Ishikawa (cell line): ENCODE measurements around the gene GLIS1.

ENCODE experiments used
- CEBPB ChIP-seq: IDR thresholded peaks from 2 replicates; pipeline ENCODE4 v1.6.1; 2012
- CREB1 ChIP-seq: IDR thresholded peaks from 2 replicates; pipeline ENCODE4 v1.6.1; 2012; ENCODE audit warnings: low read depth
- EGR1 ChIP-seq: IDR thresholded peaks from 2 replicates; pipeline ENCODE4 v1.6.1; 2012
- EP300 ChIP-seq: IDR thresholded peaks from 2 replicates; pipeline ENCODE4 v1.6.1; 2012; ENCODE audit warnings: borderline replicate concordance
- FOXM1 ChIP-seq: IDR thresholded peaks from 2 replicates; pipeline ENCODE4 v1.6.1; 2012; ENCODE audit warnings: low read depth, borderline replicate concordance
- MAX ChIP-seq: IDR thresholded peaks from 2 replicates; pipeline ENCODE4 v1.6.1; 2012
- NFIC ChIP-seq: IDR thresholded peaks from 2 replicates; pipeline ENCODE4 v1.6.1; 2012
- RAD21 ChIP-seq: IDR thresholded peaks from 2 replicates; pipeline ENCODE4 v1.6.1; 2012; ENCODE audit warnings: low read depth
- REST ChIP-seq: IDR thresholded peaks from 2 replicates; pipeline ENCODE4 v1.6.1; 2012; ENCODE audit warnings: low read depth, mild to moderate bottlenecking
- TAF1 ChIP-seq: IDR thresholded peaks from 2 replicates; pipeline ENCODE4 v1.6.1; 2012; ENCODE audit warnings: low read depth, mild to moderate bottlenecking
- TCF12 ChIP-seq: IDR thresholded peaks from 2 replicates; pipeline ENCODE4 v1.6.1; 2012; ENCODE audit warnings: low read depth
- TEAD4 ChIP-seq: IDR thresholded peaks from 2 replicates; pipeline ENCODE4 v1.6.1; 2012
- USF1 ChIP-seq: IDR thresholded peaks from 2 replicates; pipeline ENCODE4 v1.6.1; 2012
- YY1 ChIP-seq: IDR thresholded peaks from 2 replicates; pipeline ENCODE4 v1.6.1; 2012; ENCODE audit warnings: low read depth
- ZBTB7A ChIP-seq: IDR thresholded peaks from 2 replicates; pipeline ENCODE4 v1.6.1; 2012; ENCODE audit warnings: low read depth

The GLIS1 gene

GRCh38 chr1:53665996-53666395, 73.0 kb downstream of the GLIS1 start:
- no peak for TF ChIP-seq TCF12

GRCh38 chr1:53663529-53664300, 75.2 kb downstream of the GLIS1 start:
- TF ChIP-seq TCF12 (no peak), CEBPB (no peak), EGR1 (no peak), USF1 (no peak), MAX (no peak), RAD21 (no peak), FOXM1 (no peak), ZBTB7A (no peak), TEAD4 (no peak), REST (no peak), YY1 (no peak)

GRCh38 chr1:53662951-53663350, 76.0 kb downstream of the GLIS1 start:
- TF ChIP-seq ZBTB7A (no peak), TEAD4 (no peak), MAX (no peak)

GRCh38 chr1:53662169-53662568, 76.8 kb downstream of the GLIS1 start:
- TF ChIP-seq TEAD4, result no peak
- no peak for TF ChIP-seq NFIC
- no peak for TF ChIP-seq RAD21
- no peak for TF ChIP-seq REST
- TF ChIP-seq CEBPB, result no peak
- no peak for TF ChIP-seq EGR1
- TF ChIP-seq MAX, result no peak
- TF ChIP-seq EP300, result no peak
- no peak for TF ChIP-seq FOXM1
- no peak for TF ChIP-seq YY1
- no peak for TF ChIP-seq USF1
- no peak for TF ChIP-seq TAF1
- no peak for TF ChIP-seq TCF12
- no peak for TF ChIP-seq CREB1
- TF ChIP-seq ZBTB7A, result no peak

GRCh38 chr1:53661496-53661895, 77.5 kb downstream of the GLIS1 start:
- TF ChIP-seq CEBPB (no peak), TEAD4 (no peak), YY1 (no peak), RAD21 (no peak), TAF1 (no peak)

- TF ChIP-seq NFIC (no peak), TCF12 (no peak), ZBTB7A (no peak), YY1 (no peak), EGR1 (no peak), EP300 (no peak)
These were observed 78.3 kb downstream of the GLIS1 start for GRCh38 chr1:53660666-53661065.
